Lower leg skin (tissue), 3 donors: ENCODE measurements around the gene ASTN1.

ENCODE experiments used
- CTCF ChIP-seq, 3 donors: fragments of 450-650 bp; IDR thresholded peaks; one replicate each; pipeline ENCODE4 v1.5.1; 2016; ENCODE audit warnings: antibody characterized with exemption in 3 of 3, mild to moderate bottlenecking in 3 of 3, moderate library complexity in 2 of 3
- POLR2A ChIP-seq, 2 donors: fragments of 450-650 bp; IDR thresholded peaks; one replicate each; pipeline ENCODE4 v1.6.1; 2016 to 2017; ENCODE audit warnings: antibody characterized with exemption in 2 of 2, mild to moderate bottlenecking in 1 of 2, moderate library complexity in 1 of 2

- TF ChIP-seq CTCF (IDR thresholded peaks at IDR 0.05) = no peak
- TF ChIP-seq POLR2A (IDR thresholded peaks at IDR 0.05) = no peak
Measured at GRCh38 chr1:177172272-177172671, 7.8 kb upstream of the ASTN1 start.
